ENCODE data around the gene MYH15. TPM values are rescaled to one million over a fixed set of nuclear protein-coding genes. Genes with fewer than 3 reads are reported as not detected.

Gene MYH15
- polyA plus RNA-seq, 1 donor from 2014 or later: 0.71 TPM

GRCh38 chr3:108516881-108517280 lies 6.5 kb upstream of the MYH15 start:
- no peak for TF ChIP-seq POLR2AphosphoS5 (IDR thresholded peaks at IDR 0.05)
- no peak for TF ChIP-seq RAD21 (conservative IDR thresholded peaks at IDR 0.05)
- TF ChIP-seq EP300 (conservative IDR thresholded peaks at IDR 0.05; ENCODE audit: poor library complexity, severe bottlenecking): no peak
- TF ChIP-seq SMC3 (conservative IDR thresholded peaks at IDR 0.05; ENCODE audit: poor library complexity): no peak
- no peak for TF ChIP-seq EZH2 (IDR thresholded peaks at IDR 0.05; ENCODE audit: borderline replicate concordance, insufficient read depth, low read length, poor library complexity, severe bottlenecking)
- TF ChIP-seq CTCF (IDR thresholded peaks at IDR 0.05; ENCODE audit: poor library complexity, severe bottlenecking): no peak
- Histone ChIP-seq H3K9me3 (ENCODE audit: low read length) (no peaks in the 10 kb centered on the region), H3F3A (ENCODE audit: insufficient read depth, low read length, poor library complexity, severe bottlenecking) (no peaks in the 10 kb centered on the region), H2AFZ (ENCODE audit: low read depth, low read length) (no peak overlapping the region), H3K4me2 (ENCODE audit: low read length) (no peak overlapping the region), H3K4me3 (ENCODE audit: low read length) (no peak overlapping the region), H3K9me2 (ENCODE audit: insufficient read depth, low read length) (no peaks in the 10 kb centered on the region), H3K36me3 (ENCODE audit: insufficient read depth, low read length) (no peaks in the 10 kb centered on the region), H4K20me1 (ENCODE audit: insufficient read depth) (no peaks in the 10 kb centered on the region), H3K27me3 (ENCODE audit: insufficient read depth, low read depth, low read length) (no peaks in the 10 kb centered on the region), H3K27ac (ENCODE audit: low read length) (no peak overlapping the region), H3K9ac (ENCODE audit: low read length) (no peak overlapping the region), H3K79me2 (replicated peaks; ENCODE audit: insufficient read depth, low read length) (no peaks in the 10 kb centered on the region)

GRCh38 chr3:108513961-108514360 lies 3.6 kb upstream of the MYH15 start:
- no peaks in the 10 kb centered on the region for H3K9me3 ChIP-seq (ENCODE audit: low read length)
- no peak for TF ChIP-seq EP300 (conservative IDR thresholded peaks at IDR 0.05; ENCODE audit: poor library complexity, severe bottlenecking)
- no peak for TF ChIP-seq REST (IDR thresholded peaks at IDR 0.05; ENCODE audit: borderline replicate concordance)
- no peak for TF ChIP-seq MXI1 (conservative IDR thresholded peaks at IDR 0.05; ENCODE audit: poor library complexity, severe bottlenecking)
- no peak for TF ChIP-seq CTCF (IDR thresholded peaks at IDR 0.05; ENCODE audit: poor library complexity, severe bottlenecking)
- TF ChIP-seq POLR2AphosphoS5 (IDR thresholded peaks at IDR 0.05): no peak
- no peak for TF ChIP-seq EZH2 (IDR thresholded peaks at IDR 0.05; ENCODE audit: borderline replicate concordance, insufficient read depth, low read length, poor library complexity, severe bottlenecking)
- no peak for TF ChIP-seq SMC3 (conservative IDR thresholded peaks at IDR 0.05; ENCODE audit: poor library complexity)
- TF ChIP-seq RAD21 (conservative IDR thresholded peaks at IDR 0.05): no peak
- TF ChIP-seq TAF1 (IDR thresholded peaks at IDR 0.05; ENCODE audit: low read depth): no peak
- H3K36me3 ChIP-seq (ENCODE audit: insufficient read depth, low read length): no peaks in the 10 kb centered on the region
- no peak overlapping the region for H3K4me3 ChIP-seq (ENCODE audit: low read length)
- no peak overlapping the region for H3K9ac ChIP-seq (ENCODE audit: low read length)
- H3K9me2 ChIP-seq (ENCODE audit: insufficient read depth, low read length): no peaks in the 10 kb centered on the region
- no peaks in the 10 kb centered on the region for H3F3A ChIP-seq (ENCODE audit: insufficient read depth, low read length, poor library complexity, severe bottlenecking)
- no peaks in the 10 kb centered on the region for H3K27me3 ChIP-seq (ENCODE audit: insufficient read depth, low read depth, low read length)
- H3K27ac ChIP-seq (ENCODE audit: low read length): no peak overlapping the region
- no peak overlapping the region for H2AFZ ChIP-seq (ENCODE audit: low read depth, low read length)
- H3K79me2 ChIP-seq (replicated peaks; ENCODE audit: insufficient read depth, low read length): no peaks in the 10 kb centered on the region
- no peaks in the 10 kb centered on the region for H4K20me1 ChIP-seq (ENCODE audit: insufficient read depth)
- no peak overlapping the region for H3K4me2 ChIP-seq (ENCODE audit: low read length)
